Measurements from ENCODE around the gene SERPINB1. TPM values are rescaled to one million over a fixed set of nuclear protein-coding genes. Genes with fewer than 3 reads are reported as not detected.

Gene SERPINB1
- 1,000 to 10,000 TPM in 1 of 4 donors, 100 to 1,000 TPM in 3; 284 to 1,204 (median 702) TPM for total RNA-seq

DNA sequence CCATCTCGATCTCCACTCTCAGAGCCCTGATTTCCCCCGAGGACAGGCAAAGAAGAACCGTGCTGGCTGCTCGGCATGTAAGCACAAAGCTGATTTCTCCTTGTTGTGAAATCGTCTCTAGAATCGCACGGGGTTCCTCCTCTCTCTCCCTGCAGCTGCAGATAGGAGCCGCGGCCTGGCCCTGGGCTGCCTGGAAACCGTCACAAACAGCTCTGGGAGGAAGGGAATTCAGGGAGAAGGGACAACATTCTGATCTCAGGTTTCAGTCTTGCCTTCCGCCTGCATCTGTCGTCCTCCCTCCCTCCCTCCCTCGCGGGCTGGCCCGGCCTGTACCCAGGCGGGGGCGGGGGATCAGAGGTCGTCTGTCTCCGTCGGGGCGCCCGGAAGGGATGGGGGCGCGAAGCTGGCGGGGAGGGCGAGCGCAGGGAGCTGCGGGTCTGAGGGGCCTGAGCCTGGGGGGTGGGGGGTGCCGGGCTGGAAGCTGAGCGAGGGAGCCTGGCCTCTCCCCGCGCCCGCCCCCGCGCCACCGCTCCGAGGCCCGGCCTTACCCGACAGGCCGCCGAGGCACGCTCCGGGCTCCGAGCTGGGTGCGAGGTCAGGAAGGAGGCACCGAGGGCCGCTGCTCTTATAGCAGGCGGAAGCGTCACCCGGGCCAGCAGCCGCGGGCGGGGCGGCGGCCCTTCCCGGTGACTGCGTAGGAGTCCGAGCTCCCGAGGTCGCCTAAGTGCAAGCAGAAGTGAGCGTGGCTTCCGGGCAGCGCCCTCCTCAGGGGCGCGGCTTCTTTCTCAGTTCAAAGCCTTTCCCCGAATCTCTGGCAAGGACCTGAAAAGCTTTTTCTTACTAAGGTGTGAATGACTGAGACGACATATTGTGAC is at the start of gene SERPINB1:
SERPINB1 (minus strand) TSS at position 600 of the 875 bp plus-strand sequence. CDS start 1,277 bp downstream, outside the sequence.
- Histone ChIP-seq H3K27ac (peak within 1 kb of the TSS; percentile 97 to 98 (median 98)), H3K36me3 (peaks cover 0 to 33% (median 9%) of the 10 kb centered on the region in 3 donors), H3K4me3 (peak within 1 kb of the TSS; percentile 63 to 74 (median 72)), H3K4me1 (peaks cover 4 to 77% (median 38%) of the 10 kb centered on the region in 3 donors), H3K9me3 (no peaks in the 10 kb centered on the region), H3K27me3 (no peaks in the 10 kb centered on the region)
- peak in 3 of 4 donors; percentile 43 to 84 (median 82) for TF ChIP-seq POLR2A (IDR thresholded peaks at IDR 0.05)
- TF ChIP-seq, protein P1, sequence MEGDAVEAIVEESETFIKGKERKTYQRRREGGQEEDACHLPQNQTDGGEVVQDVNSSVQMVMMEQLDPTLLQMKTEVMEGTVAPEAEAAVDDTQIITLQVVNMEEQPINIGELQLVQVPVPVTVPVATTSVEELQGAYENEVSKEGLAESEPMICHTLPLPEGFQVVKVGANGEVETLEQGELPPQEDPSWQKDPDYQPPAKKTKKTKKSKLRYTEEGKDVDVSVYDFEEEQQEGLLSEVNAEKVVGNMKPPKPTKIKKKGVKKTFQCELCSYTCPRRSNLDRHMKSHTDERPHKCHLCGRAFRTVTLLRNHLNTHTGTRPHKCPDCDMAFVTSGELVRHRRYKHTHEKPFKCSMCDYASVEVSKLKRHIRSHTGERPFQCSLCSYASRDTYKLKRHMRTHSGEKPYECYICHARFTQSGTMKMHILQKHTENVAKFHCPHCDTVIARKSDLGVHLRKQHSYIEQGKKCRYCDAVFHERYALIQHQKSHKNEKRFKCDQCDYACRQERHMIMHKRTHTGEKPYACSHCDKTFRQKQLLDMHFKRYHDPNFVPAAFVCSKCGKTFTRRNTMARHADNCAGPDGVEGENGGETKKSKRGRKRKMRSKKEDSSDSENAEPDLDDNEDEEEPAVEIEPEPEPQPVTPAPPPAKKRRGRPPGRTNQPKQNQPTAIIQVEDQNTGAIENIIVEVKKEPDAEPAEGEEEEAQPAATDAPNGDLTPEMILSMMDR (IDR thresholded peaks at IDR 0.05), result peak in 2 of 6 experiments; percentile 11 to 15
- peak; percentile 75 for DNase-seq
- intact Hi-C loops (cut with DNase I), result loop anchor here (10.0 kb wide), 1 partner anchor 47 kb away; no protein-coding TSS in a partner anchor
- 0 to 1% methylated on average over 1 to 15 of the region's 67 CpGs for WGBS, 2 donors

DNA sequence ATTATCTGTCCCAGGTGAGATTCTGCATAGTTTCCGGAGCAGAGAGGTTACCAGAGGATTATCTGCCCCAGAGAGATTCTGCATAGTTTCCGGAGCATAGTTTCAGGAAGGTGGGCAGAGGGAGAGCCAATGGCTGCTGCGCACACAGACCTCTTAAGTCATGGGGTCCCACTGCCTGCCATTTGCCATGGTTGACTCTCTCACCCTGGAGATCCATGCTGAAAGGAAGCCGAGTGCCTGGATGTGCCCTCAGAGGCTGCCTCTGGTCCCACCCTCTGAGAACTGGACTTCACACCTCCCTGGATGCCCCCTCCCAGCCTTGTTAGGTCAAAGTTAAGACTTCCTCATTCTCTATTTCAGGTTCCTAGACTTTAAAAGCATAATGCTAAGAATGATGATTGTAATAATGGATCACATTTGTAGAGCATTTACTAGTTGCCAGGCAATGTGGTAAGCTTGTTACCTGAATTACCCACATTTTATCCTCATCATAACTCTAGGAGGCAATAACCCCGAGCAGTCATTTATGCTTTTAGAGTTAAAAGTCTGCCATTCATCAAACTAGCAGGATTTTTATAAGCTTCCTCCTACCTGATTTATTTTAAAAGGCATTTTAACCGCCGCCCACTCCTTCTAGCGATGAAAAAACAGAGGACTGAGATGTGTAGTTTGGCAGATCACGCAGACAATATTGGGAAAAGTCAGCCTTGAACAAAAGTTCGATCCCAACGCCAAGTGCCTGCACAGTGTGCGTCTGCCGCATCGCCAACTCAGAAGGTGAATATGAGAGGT is 49.5 kb upstream of the SERPINB1 start:
- intact Hi-C loops (cut with DNase I), result no loop called here
- TF ChIP-seq, protein P1 (IDR thresholded peaks at IDR 0.05), result no peak
- no peak for TF ChIP-seq POLR2A (IDR thresholded peaks at IDR 0.05)
- H3K27ac ChIP-seq, result no peak overlapping the region
- H3K36me3 ChIP-seq, result peaks cover 0 to 54% (median 0%) of the 10 kb centered on the region in 3 donors
- WGBS, 2 donors, result 75 to 93% methylated on average over 12 of the region's 14 CpGs
- H3K27me3 ChIP-seq, result no peaks in the 10 kb centered on the region
- no peaks in the 10 kb centered on the region for H3K9me3 ChIP-seq
- no peaks in the 10 kb centered on the region for H3K4me1 ChIP-seq
- no peak for DNase-seq
- H3K4me3 ChIP-seq, result no peak overlapping the region

DNA sequence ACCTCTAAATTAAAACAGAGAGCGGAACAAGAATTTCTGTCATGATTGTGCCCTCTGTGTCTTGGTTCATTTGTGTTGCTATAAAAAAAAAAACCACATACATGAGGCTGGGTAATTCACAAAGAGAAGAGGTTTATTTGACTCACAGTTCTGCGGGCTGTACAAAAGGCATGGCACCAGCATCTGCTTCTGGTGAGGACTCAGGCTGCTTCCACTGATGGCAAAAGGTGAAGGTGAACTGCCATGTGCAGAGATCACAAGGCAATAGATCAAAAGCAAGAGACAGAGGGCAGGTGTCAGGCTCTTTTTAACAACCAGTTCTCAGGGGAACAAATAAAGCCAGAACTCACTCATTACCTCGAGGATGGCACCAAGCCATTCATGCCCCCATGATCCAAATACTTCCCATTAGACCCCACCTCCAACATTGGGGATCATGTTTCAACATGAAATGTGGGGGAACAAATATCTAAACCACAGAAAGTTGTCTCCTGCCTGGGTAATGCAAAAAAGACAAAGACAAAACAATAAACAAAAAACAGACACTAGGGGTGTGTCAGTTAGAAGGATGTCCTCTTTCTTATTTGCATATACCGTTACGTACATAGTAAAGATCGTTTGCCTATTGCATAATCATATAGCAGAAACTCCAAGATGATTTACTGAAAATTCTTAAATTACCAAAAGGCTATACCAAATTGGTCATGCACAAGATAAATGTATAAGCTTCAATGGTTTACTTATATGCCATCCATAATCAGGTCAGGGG is 44.5 kb upstream of the SERPINB1 start:
- H3K27ac ChIP-seq, result no peak overlapping the region
- TF ChIP-seq, protein P1 (IDR thresholded peaks at IDR 0.05), result no peak
- no peak for TF ChIP-seq POLR2A (IDR thresholded peaks at IDR 0.05)
- no peaks in the 10 kb centered on the region for H3K27me3 ChIP-seq
- H3K36me3 ChIP-seq, result peaks cover 0 to 16% (median 0%) of the 10 kb centered on the region in 3 donors
- H3K4me3 ChIP-seq, result no peak overlapping the region
- 37 to 44% methylated on average over 6 of the region's 6 CpGs for WGBS, 2 donors
- no peaks in the 10 kb centered on the region for H3K4me1 ChIP-seq
- no peaks in the 10 kb centered on the region for H3K9me3 ChIP-seq
- intact Hi-C loops (cut with DNase I), result no loop called here
- DNase-seq, result no peak

DNA sequence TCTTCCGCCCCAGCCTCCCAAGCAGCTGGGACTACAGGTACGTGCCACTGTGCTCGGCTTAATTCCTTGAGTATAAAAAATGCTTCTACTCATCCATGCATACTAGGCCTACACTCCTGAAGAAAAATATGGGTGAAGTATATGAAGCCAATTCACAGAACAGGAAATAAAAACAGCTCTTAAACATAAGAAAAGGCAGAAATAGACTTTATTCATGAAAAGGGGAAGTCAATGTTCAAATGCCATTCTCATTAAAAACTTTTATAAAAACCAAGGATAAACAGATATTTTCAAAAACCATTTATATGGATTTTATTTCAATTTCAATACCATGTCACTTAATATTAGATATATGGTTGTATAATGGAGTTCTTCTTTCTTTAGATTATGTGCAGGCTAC is 43.1 kb upstream of the SERPINB1 start:
- 82 to 97% methylated on average over 3 of the region's 3 CpGs for WGBS, 2 donors
- no peaks in the 10 kb centered on the region for H3K4me1 ChIP-seq
- intact Hi-C loops (cut with DNase I), result no loop called here

More for the DNA sequence above, 43.1 kb upstream of the SERPINB1 start:
- H3K27ac ChIP-seq, result no peak overlapping the region
- H3K27me3 ChIP-seq, result no peaks in the 10 kb centered on the region
- DNase-seq, result no peak
- H3K9me3 ChIP-seq, result no peaks in the 10 kb centered on the region
- H3K4me3 ChIP-seq, result no peak overlapping the region
- TF ChIP-seq, protein P1 (IDR thresholded peaks at IDR 0.05), result no peak
- TF ChIP-seq POLR2A (IDR thresholded peaks at IDR 0.05), result no peak
- H3K36me3 ChIP-seq, result peaks cover 0 to 3% (median 0%) of the 10 kb centered on the region in 3 donors

Data from esophagus squamous epithelium (tissue), 5 donors.